ENCODE results near the gene ARFGAP3.

ARFGAP3 gene

GRCh38 chr22:42837556-42837955 is 19.5 kb downstream of the ARFGAP3 start:
- no peak for TF ChIP-seq EZH2phosphoT487 (IDR thresholded peaks at IDR 0.05; ENCODE audit: borderline replicate concordance, low read length)
- TF ChIP-seq, protein P1, sequence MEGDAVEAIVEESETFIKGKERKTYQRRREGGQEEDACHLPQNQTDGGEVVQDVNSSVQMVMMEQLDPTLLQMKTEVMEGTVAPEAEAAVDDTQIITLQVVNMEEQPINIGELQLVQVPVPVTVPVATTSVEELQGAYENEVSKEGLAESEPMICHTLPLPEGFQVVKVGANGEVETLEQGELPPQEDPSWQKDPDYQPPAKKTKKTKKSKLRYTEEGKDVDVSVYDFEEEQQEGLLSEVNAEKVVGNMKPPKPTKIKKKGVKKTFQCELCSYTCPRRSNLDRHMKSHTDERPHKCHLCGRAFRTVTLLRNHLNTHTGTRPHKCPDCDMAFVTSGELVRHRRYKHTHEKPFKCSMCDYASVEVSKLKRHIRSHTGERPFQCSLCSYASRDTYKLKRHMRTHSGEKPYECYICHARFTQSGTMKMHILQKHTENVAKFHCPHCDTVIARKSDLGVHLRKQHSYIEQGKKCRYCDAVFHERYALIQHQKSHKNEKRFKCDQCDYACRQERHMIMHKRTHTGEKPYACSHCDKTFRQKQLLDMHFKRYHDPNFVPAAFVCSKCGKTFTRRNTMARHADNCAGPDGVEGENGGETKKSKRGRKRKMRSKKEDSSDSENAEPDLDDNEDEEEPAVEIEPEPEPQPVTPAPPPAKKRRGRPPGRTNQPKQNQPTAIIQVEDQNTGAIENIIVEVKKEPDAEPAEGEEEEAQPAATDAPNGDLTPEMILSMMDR (IDR thresholded peaks at IDR 0.05; ENCODE audit: low read depth, low read length, poor library complexity, severe bottlenecking), result no peak
- Histone ChIP-seq H3K27me3 (ENCODE audit: control insufficient read depth, low read length) (no peaks in the 10 kb centered on the region), H3K4me2 (ENCODE audit: low read length) (no peak overlapping the region)

GRCh38 chr22:42836026-42836425 is 21.0 kb downstream of the ARFGAP3 start:
- no peaks in the 10 kb centered on the region for H3K27me3 ChIP-seq (ENCODE audit: control insufficient read depth, low read length)
- H3K79me2 ChIP-seq (ENCODE audit: control insufficient read depth, low read length), result no peaks in the 10 kb centered on the region
- H3K9me2 ChIP-seq (replicated peaks; ENCODE audit: control insufficient read depth, low read length), result no peaks in the 10 kb centered on the region

More at GRCh38 chr22:42837556-42837955, 19.5 kb downstream of the ARFGAP3 start:
- H3K27ac ChIP-seq (ENCODE audit: low read depth, low read length), result no peak overlapping the region
- H3F3A ChIP-seq (ENCODE audit: control insufficient read depth, insufficient read depth), result no peaks in the 10 kb centered on the region
- no peak overlapping the region for H3K4me3 ChIP-seq (ENCODE audit: low read length)
- H4K20me1 ChIP-seq (ENCODE audit: control insufficient read depth, insufficient read depth, low read depth, low read length), result no peaks in the 10 kb centered on the region
- H3K9me2 ChIP-seq (replicated peaks; ENCODE audit: control insufficient read depth, low read length), result no peaks in the 10 kb centered on the region
- H3K36me3 ChIP-seq (ENCODE audit: control insufficient read depth, low read length), result no peaks in the 10 kb centered on the region; the same call in 1 of the 2 replicates
- H3K9me3 ChIP-seq (ENCODE audit: control insufficient read depth, insufficient read depth, low read length), result no peaks in the 10 kb centered on the region
- H3K79me2 ChIP-seq (ENCODE audit: control insufficient read depth, low read length), result no peaks in the 10 kb centered on the region
- no peaks in the 10 kb centered on the region for H3K4me1 ChIP-seq (ENCODE audit: control insufficient read depth, low read length)

DNA sequence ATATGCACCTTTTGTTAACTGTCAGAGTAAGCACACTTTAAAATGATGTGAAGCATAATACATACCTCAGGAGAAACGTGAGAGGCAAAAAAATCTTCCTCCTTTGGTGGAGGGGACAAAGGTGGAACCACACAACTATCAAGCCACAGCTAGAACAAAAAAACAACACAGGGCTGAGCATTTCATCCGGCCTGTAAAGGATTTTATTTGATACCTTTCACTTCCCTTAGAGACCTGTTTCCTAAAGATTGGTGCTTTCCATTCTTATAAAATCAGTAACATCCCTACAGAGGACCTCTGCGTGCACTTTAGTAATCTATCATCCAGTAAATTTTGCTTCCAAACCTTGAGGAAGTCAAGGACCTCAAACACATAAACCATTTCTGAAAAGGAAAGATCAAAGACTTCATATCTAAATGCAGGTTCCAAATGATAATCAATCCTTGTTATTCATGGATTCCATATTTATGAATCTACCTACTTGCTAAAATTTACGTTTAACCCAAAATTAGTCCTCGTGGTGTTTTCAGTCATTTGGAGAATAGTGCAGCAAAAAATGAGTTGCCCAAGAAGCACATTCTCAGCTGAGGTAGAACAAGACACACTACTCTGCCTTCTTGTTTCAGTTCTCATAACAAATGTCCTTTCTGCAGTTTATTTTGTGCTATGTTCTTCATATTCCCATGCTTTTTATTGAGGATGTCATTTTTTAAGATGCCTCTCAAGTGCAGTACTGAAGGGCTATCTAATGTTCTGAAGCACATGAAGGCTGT is 22.7 kb downstream of the ARFGAP3 start:
- Histone ChIP-seq H3K4me1 (ENCODE audit: control insufficient read depth, low read length) (no peaks in the 10 kb centered on the region), H3K9me2 (replicated peaks; ENCODE audit: control insufficient read depth, low read length) (no peaks in the 10 kb centered on the region), H4K20me1 (ENCODE audit: control insufficient read depth, insufficient read depth, low read depth, low read length) (no peaks in the 10 kb centered on the region), H3K9me3 (ENCODE audit: control insufficient read depth, insufficient read depth, low read length) (no peaks in the 10 kb centered on the region), H3K27me3 (ENCODE audit: control insufficient read depth, low read length) (no peaks in the 10 kb centered on the region), H3K79me2 (ENCODE audit: control insufficient read depth, low read length) (no peaks in the 10 kb centered on the region), H3K4me2 (ENCODE audit: low read length) (no peak overlapping the region), H3K36me3 (ENCODE audit: control insufficient read depth, low read length) (no peaks in the 10 kb centered on the region; the same call in 1 of the 2 replicates), H3F3A (ENCODE audit: control insufficient read depth, insufficient read depth) (no peaks in the 10 kb centered on the region), H3K27ac (ENCODE audit: low read depth, low read length) (no peak overlapping the region), H3K4me3 (ENCODE audit: low read length) (no peak overlapping the region)
- no peak for TF ChIP-seq EZH2phosphoT487 (IDR thresholded peaks at IDR 0.05; ENCODE audit: borderline replicate concordance, low read length)
- TF ChIP-seq, protein P1 (IDR thresholded peaks at IDR 0.05; ENCODE audit: low read depth, low read length, poor library complexity, severe bottlenecking), result no peak

More at GRCh38 chr22:42836026-42836425, 21.0 kb downstream of the ARFGAP3 start:
- Histone ChIP-seq H3K9me3 (ENCODE audit: control insufficient read depth, insufficient read depth, low read length) (no peaks in the 10 kb centered on the region), H3K4me3 (ENCODE audit: low read length) (no peak overlapping the region), H3F3A (ENCODE audit: control insufficient read depth, insufficient read depth) (no peaks in the 10 kb centered on the region), H3K4me1 (ENCODE audit: control insufficient read depth, low read length) (no peaks in the 10 kb centered on the region), H3K4me2 (ENCODE audit: low read length) (no peak overlapping the region), H4K20me1 (ENCODE audit: control insufficient read depth, insufficient read depth, low read depth, low read length) (no peaks in the 10 kb centered on the region), H3K36me3 (ENCODE audit: control insufficient read depth, low read length) (no peaks in the 10 kb centered on the region; the same call in 1 of the 2 replicates), H3K27ac (ENCODE audit: low read depth, low read length) (no peak overlapping the region)
- TF ChIP-seq, protein P1 (IDR thresholded peaks at IDR 0.05; ENCODE audit: low read depth, low read length, poor library complexity, severe bottlenecking), result no peak
- TF ChIP-seq EZH2phosphoT487 (IDR thresholded peaks at IDR 0.05; ENCODE audit: borderline replicate concordance, low read length), result no peak
